H1 (cell line): ENCODE measurements around the gene AAK1. TPM values are rescaled to one million over a fixed set of nuclear protein-coding genes. Genes with fewer than 3 reads are reported as not detected.

Source experiments
- CTCF ChIA-PET: fragments of 300-600 bp; sonication (Branson Sonifier 250); formaldehyde crosslinking; loops from one replicate; lab custom pipeline; 2021; ENCODE audit not compliant: partially characterized antibody; lab: Charles Lee
- POLR2A ChIA-PET: fragments of 300-600 bp; sonication (Branson Sonifier 250); formaldehyde crosslinking; loops from one replicate; lab custom pipeline; 2021; ENCODE audit warnings: inconsistent platforms; ENCODE audit not compliant: partially characterized antibody; lab: Charles Lee
- DNase-seq, 2 experiments: peaks; one replicate each; pipeline versions ENCODE4 v3.0.0 to v3.0.0-alpha.2; 2010 to 2022; ENCODE audit warnings: low spot score in 2 of 2, low read depth in 1 of 2, mixed read lengths in 1 of 2
- FAIRE-seq: peaks from 2 replicates; lab custom pipeline; 2011; peaks lifted over from hg19 to GRCh38; lab: Jason Lieb, UNC
- H2AFZ ChIP-seq: 2 replicates; pipeline ENCODE4 v1.8.1; 2012; ENCODE audit warnings: low read length, inconsistent platforms
- H2AK5ac ChIP-seq: 2 replicates; pipeline ENCODE4 v1.6.1; 2013; ENCODE audit warnings: low read depth, low read length
- H2BK120ac ChIP-seq: replicated peaks from 2 replicates; pipeline ENCODE3; 2013; ENCODE audit warnings: low read depth, low read length, inconsistent platforms
- H2BK12ac ChIP-seq: 2 replicates; pipeline ENCODE4 v1.6.1; 2013; ENCODE audit warnings: low read depth, low read length
- H2BK15ac ChIP-seq: 2 replicates; pipeline ENCODE4 v1.6.1; 2013; ENCODE audit warnings: low read length
- H2BK20ac ChIP-seq: 2 replicates; pipeline ENCODE4 v1.6.1; 2013; ENCODE audit warnings: low read length
- H2BK5ac ChIP-seq: 2 replicates; pipeline ENCODE4 v1.6.1; 2013; ENCODE audit warnings: low read depth, low read length
- H3K14ac ChIP-seq: 2 replicates; pipeline ENCODE4 v1.6.1; 2013; ENCODE audit warnings: inconsistent platforms; ENCODE audit not compliant: insufficient read length
- H3K18ac ChIP-seq: 2 replicates; pipeline ENCODE4 v1.6.1; 2013; ENCODE audit warnings: low read length; ENCODE audit errors: extremely low read depth
- H3K23ac ChIP-seq: 2 replicates; pipeline ENCODE4 v1.6.1; 2013; ENCODE audit warnings: inconsistent platforms; ENCODE audit not compliant: insufficient read length
- H3K23me2 ChIP-seq: 2 replicates; pipeline ENCODE4 v1.6.1; 2013; ENCODE audit warnings: low read depth, low read length
- H3K27ac ChIP-seq: 2 replicates; pipeline ENCODE4 v1.6.1; 2011; ENCODE audit warnings: low read depth, low read length, inconsistent platforms
- H3K27me3 ChIP-seq, 4 experiments: replicated peaks in 1 of 4; 1 replicate in 1 of 4; 2 replicates in 3 of 4; pipeline versions ENCODE4 v1.6.1 to v1.8.1; 2011 to 2013; ENCODE audit warnings: low read length in 3 of 4, mild to moderate bottlenecking in 3 of 4, inconsistent platforms in 2 of 4, mixed read lengths in 2 of 4, moderate library complexity in 1 of 4; ENCODE audit not compliant: control insufficient read depth in 3 of 4, insufficient read depth in 3 of 4; ENCODE audit errors: extremely low read depth in 1 of 4
- H3K36me3 ChIP-seq, 4 experiments: 2 replicates each; pipeline versions ENCODE4 v1.6.1 to v1.8.1; 2011 to 2013; ENCODE audit warnings: mild to moderate bottlenecking in 4 of 4, low read length in 3 of 4, moderate library complexity in 2 of 4, control low read depth in 1 of 4, inconsistent platforms in 1 of 4; ENCODE audit not compliant: insufficient read depth in 4 of 4, control insufficient read depth in 2 of 4
- H3K4ac ChIP-seq: replicated peaks from 2 replicates; pipeline ENCODE3; 2013; ENCODE audit warnings: low read length, low read depth, mixed read lengths, inconsistent platforms; ENCODE audit not compliant: insufficient read length
- H3K4me1 ChIP-seq, 4 experiments: replicated peaks in 1 of 4; 1 replicate in 1 of 4; 2 replicates in 3 of 4; pipeline versions ENCODE4 v1.6.1 to v1.8.1; 2011 to 2013; ENCODE audit warnings: low read length in 3 of 4, inconsistent platforms in 2 of 4, mixed read lengths in 1 of 4; ENCODE audit not compliant: insufficient read depth in 4 of 4, control insufficient read depth in 3 of 4
- H3K4me2 ChIP-seq, 2 experiments: 2 replicates each; pipeline versions ENCODE4 v1.6.1 to v1.8.1; 2011 to 2013; ENCODE audit warnings: low read depth in 2 of 2, low read length in 2 of 2, control low read depth in 1 of 2, inconsistent platforms in 1 of 2, mild to moderate bottlenecking in 1 of 2; ENCODE audit not compliant: insufficient read depth in 1 of 2
- H3K4me3 ChIP-seq, 4 experiments: fragments of 200-600, 300-600 bp in 1 of 4; sonication (generic), shearing (Covaris generic), sonication (Bioruptor Twin) in 1 of 4; 2 replicates each; pipeline versions ENCODE4 v1.5.1 to v1.8.1; 2011 to 2016; ENCODE audit warnings: low read length in 4 of 4, low read depth in 3 of 4, control low read depth in 2 of 4, inconsistent platforms in 2 of 4, mild to moderate bottlenecking in 2 of 4, mixed read lengths in 1 of 4, moderate library complexity in 1 of 4; ENCODE audit not compliant: insufficient read depth in 2 of 4; ENCODE audit errors: extremely low read depth in 1 of 4
- H3K56ac ChIP-seq: replicated peaks from 2 replicates; pipeline ENCODE3; 2013; ENCODE audit warnings: low read depth, mild to moderate bottlenecking, mixed read lengths, low read length, inconsistent platforms; ENCODE audit not compliant: insufficient read length
- H3K79me1 ChIP-seq: 2 replicates; pipeline ENCODE4 v1.6.1; 2013; ENCODE audit warnings: low read depth, low read length, control low read depth
- H3K79me2 ChIP-seq, 2 experiments: 2 replicates each; pipeline versions ENCODE4 v1.6.1 to v1.8.1; 2012 to 2013; ENCODE audit warnings: low read length in 2 of 2, mild to moderate bottlenecking in 2 of 2, inconsistent platforms in 1 of 2; ENCODE audit not compliant: insufficient read depth in 2 of 2, control insufficient read depth in 1 of 2
- H3K9ac ChIP-seq, 4 experiments: replicated peaks in 1 of 4; 1 replicate in 1 of 4; 2 replicates in 3 of 4; pipeline versions ENCODE4 v1.6.1 to v1.8.1; 2011 to 2013; ENCODE audit warnings: low read depth in 3 of 4, low read length in 3 of 4, control low read depth in 2 of 4, mild to moderate bottlenecking in 2 of 4, moderate library complexity in 2 of 4, inconsistent platforms in 1 of 4; ENCODE audit errors: extremely low read depth in 1 of 4
- H3K9me3 ChIP-seq, 2 experiments: 2 replicates each; pipeline versions ENCODE4 v1.6.1 to v1.8.1; 2012 to 2013; ENCODE audit warnings: mild to moderate bottlenecking in 2 of 2, moderate library complexity in 2 of 2, control low read depth in 1 of 2, inconsistent platforms in 1 of 2, low read depth in 1 of 2, low read length in 1 of 2, mixed read lengths in 1 of 2; ENCODE audit not compliant: insufficient read depth in 2 of 2
- H4K20me1 ChIP-seq, 2 experiments: replicated peaks in 1 of 2; 2 replicates each; pipeline versions ENCODE3 to v1.8.1; 2011 to 2013; ENCODE audit warnings: inconsistent platforms in 2 of 2, low read length in 2 of 2, mild to moderate bottlenecking in 1 of 2; ENCODE audit not compliant: insufficient read depth in 2 of 2, control insufficient read depth in 1 of 2
- H4K5ac ChIP-seq: 2 replicates; pipeline ENCODE4 v1.6.1; 2013; ENCODE audit warnings: low read length, low read depth, mixed read lengths, inconsistent platforms; ENCODE audit not compliant: insufficient read length
- H4K8ac ChIP-seq: 2 replicates; pipeline ENCODE4 v1.8.0; 2013; ENCODE audit warnings: mild to moderate bottlenecking, moderate library complexity, low read length, inconsistent platforms; ENCODE audit not compliant: insufficient read depth; ENCODE audit errors: extremely low read depth
- H4K91ac ChIP-seq: replicated peaks from 2 replicates; pipeline ENCODE3; 2013; ENCODE audit warnings: low read length, mixed read lengths, inconsistent platforms; ENCODE audit not compliant: insufficient read length
- EP300 ChIP-seq, 2 experiments: IDR thresholded peaks; 1 replicate in 1 of 2; 2 replicates in 1 of 2; pipeline ENCODE4 v1.6.1; 2011 to 2012; ENCODE audit warnings: low read depth in 2 of 2, low read length in 2 of 2, mild to moderate bottlenecking in 2 of 2, borderline replicate concordance in 1 of 2, inconsistent platforms in 1 of 2, moderate library complexity in 1 of 2
- FOSL1 ChIP-seq: IDR thresholded peaks from 2 replicates; pipeline ENCODE4 v1.6.1; 2011; ENCODE audit warnings: mild to moderate bottlenecking, low read depth, low read length, moderate library complexity; ENCODE audit not compliant: insufficient read depth
- WGBS, 2 experiments: shearing (Covaris generic) in 1 of 2; methylation state at CpG; one replicate each; pipeline versions ENCODE4 v1.1.6 to v1.1.7; 2013 to 2015; ENCODE audit warnings: low lambda C conversion rate in 2 of 2, mixed read lengths in 2 of 2, inconsistent platforms in 1 of 2, low coverage in 1 of 2, missing lambda C conversion rate in 1 of 2; ENCODE audit not compliant: insufficient replicate concordance in 2 of 2, insufficient coverage in 1 of 2, insufficient read length in 1 of 2; ENCODE audit errors: extremely low coverage in 1 of 2, missing lambda C conversion rate in 1 of 2; 5-methylcytosine and 5-hydroxymethylcytosine counted together
- polyA plus RNA-seq, 7 experiments: library from polyadenylated mRNA; depleted of rRNA in 3 of 7; stranded (reverse) in 5 of 7; unstranded in 2 of 7; fragments of >200 nt in 5 of 7; fragments of 200-250 nt in 2 of 7; gene quantifications; 1 replicate in 5 of 7; 2 replicates in 1 of 7; 4 replicates in 1 of 7; pipeline versions ENCODE4 v1.2.1 to v1.2.3, GENCODE V29; 2011 to 2013; ENCODE audit warnings: missing spikeins in 2 of 7, mixed read lengths in 2 of 7
- total RNA-seq: library from RNA; stranded (reverse); fragmentation: NEBNext Ultra II Directional; extraction: Animal tissue kit (Norgen Biotek cat#: 25700); gene quantifications from 2 replicates; pipeline ENCODE4 v1.2.1, GENCODE V29; 2021

The AAK1 gene
- total and polyA plus RNA-seq, 2 of the 8 experiments (the other 6 are each of a cell fraction or from before 2014, with no cell fraction given) = 10.0 to 40.5 TPM

GRCh38 chr2:69618362-69618761 lies 25.2 kb downstream of the AAK1 start:
- Histone ChIP-seq H2AK5ac (peak overlapping the region; percentile 87; the same call in 1 of the 2 replicates), H3K23ac (no peak overlapping the region), H4K91ac (no peak overlapping the region), H2BK120ac (no peak overlapping the region), H2BK20ac (no peak overlapping the region), H3K4ac (no peak overlapping the region), H3K14ac (no peak overlapping the region), H4K8ac (no peak overlapping the region), H2BK12ac (no peak overlapping the region), H4K20me1 (peaks cover 0 to 3% of the 10 kb centered on the region in 2 experiments), H2AFZ (no peak overlapping the region), H3K27me3 (no peaks in the 10 kb centered on the region), H3K23me2 (no peaks in the 10 kb centered on the region), H3K56ac (no peak overlapping the region), H3K18ac (no peak overlapping the region), H3K79me2 (peaks cover 4 to 42% of the 10 kb centered on the region in 2 experiments; a peak in 3 of 4 replicates), H3K36me3 (peaks cover 0 to 4% (median 0%) of the 10 kb centered on the region in 4 experiments; a peak in 1 of 8 replicates), H3K4me2 (no peak overlapping the region), H3K4me1 (peaks cover 0 to 2% (median 0%) of the 10 kb centered on the region in 4 experiments; a peak in 1 of 7 replicates), H4K5ac (no peak overlapping the region), H3K79me1 (peaks cover 16% of the 10 kb centered on the region), H2BK15ac (no peak overlapping the region), H3K27ac (no peak overlapping the region), H2BK5ac (no peak overlapping the region), H3K9ac (no peak overlapping the region), H3K4me3 (no peak overlapping the region), H3K9me3 (no peaks in the 10 kb centered on the region; a peak in 1 of 4 replicates)
- FAIRE-seq = no peak
- CTCF ChIA-PET = interaction anchor here (0.9 to 1.1 kb wide), 4 partner anchors 34 to 311 kb away, joined by 3 to 5 read pairs (median 4); no protein-coding TSS in a partner anchor
- POLR2A ChIA-PET = no interaction called here
- no peak for DNase-seq
- WGBS, 2 experiments = 88% methylated on average over 5 of the region's 5 CpGs; no CpG with 5 or more reads in 1 of the 2 experiments
- no peak for TF ChIP-seq EP300 (IDR thresholded peaks at IDR 0.05; ENCODE audit: borderline replicate concordance in 1 of 2, low read depth in 2 of 2, low read length in 2 of 2)
- TF ChIP-seq FOSL1 = no peak
